ENCODE measurements around the gene SARS2.
A peak's percentile ranks its signal among the peaks of the same experiment; 100 is the strongest.
"Not testable (repeated sequence)": the region's sequence is repeated elsewhere in the genome, so short reads cannot be mapped to it uniquely, and the experiment has no call there.

SARS2 gene

GRCh38 chr19:38945562-38946228 is 15.1 kb upstream of the SARS2 start:
- DNase-seq: no peak

GRCh38 chr19:38944981-38945506 is 14.5 kb upstream of the SARS2 start:
- peak in 2 of 3 experiments; percentile 12 for DNase-seq

GRCh38 chr19:38942471-38943181 is 12.1 kb upstream of the SARS2 start:
- no peak for DNase-seq

GRCh38 chr19:38941979-38942378 is 11.4 kb upstream of the SARS2 start:
- no peak for DNase-seq

DNA sequence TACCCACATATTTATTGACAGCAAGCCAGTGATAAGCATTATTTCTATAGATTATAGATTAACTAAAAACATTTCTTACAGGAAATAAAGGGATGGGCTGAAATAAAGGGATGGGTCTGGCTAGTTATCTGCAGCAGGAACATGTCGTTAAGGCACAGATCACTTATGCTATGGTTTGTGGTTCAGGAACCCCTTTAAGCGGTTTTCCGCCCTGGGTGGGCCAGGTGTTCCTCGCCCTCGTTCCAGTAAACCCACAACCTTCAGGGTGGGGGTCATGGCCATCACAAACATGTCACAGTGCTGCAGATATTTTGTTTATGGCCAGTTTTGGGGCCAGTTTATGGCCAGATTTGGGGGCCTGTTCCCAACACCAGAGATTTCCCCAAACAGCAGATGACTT is 10.9 kb upstream of the SARS2 start:
- not testable (repeated sequence) for DNase-seq

DNA sequence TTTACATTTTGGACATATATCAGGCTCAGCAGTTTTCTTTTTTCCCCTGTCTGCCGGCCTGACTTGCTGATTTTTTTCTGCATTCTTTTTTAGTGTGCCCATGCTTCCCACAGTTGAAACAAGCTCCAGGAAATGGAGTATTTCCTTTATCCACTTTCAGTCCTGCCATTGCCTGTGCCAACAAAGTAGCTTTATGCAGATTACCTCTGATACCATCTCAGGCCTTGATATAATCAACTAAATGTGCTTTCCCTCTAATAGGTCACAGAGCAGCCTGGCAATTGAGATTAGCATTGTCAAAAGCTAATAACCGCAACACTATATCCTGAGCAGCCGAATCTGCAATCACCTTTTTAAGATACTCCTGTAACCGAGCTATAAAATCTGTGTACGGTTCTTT is 9.4 kb upstream of the SARS2 start:
- no peak for DNase-seq

DNA sequence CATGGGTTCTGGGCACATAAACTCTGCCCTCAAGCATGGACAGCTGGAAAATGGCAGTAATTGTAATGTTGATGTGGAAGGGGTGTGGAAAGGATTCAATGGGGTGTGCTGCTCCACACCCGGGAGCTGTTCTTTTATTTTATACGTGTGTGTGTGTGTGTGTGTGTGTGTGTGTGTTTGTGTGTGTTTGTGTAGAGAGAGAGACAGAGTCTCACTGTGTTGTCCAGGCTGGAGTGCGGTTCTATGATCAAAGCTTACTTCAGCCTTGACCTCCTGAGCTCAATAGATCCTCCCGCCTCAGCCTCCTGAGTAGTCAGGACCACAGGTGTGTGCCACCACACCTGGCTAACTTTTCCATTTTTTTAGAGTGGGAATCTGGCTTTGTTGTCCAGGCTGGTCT is 3.0 kb upstream of the SARS2 start:
- DNase-seq: no peak

- DNase-seq: peak in 1 of 3 experiments; percentile 16
These were observed 2.0 kb upstream of the SARS2 start for GRCh38 chr19:38932425-38933179.

DNA sequence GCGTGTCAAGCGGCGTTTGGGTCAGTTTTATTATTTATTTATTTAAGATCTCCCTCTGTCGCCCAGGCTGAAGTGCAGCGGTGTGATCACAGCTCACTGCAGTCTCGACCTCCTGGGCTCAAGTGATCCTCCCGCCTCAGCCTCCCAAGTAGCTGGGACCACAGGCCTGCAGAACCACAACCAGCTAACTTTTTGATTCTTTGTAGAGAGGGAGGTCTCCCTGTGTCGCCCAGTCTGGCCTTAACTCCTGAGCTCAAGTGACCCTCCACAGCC is 894 bp upstream of the SARS2 start:
- DNase-seq: no peak

GRCh38 chr19:38930776-38931520 is 385 bp upstream of the SARS2 start, which contains the start of gene MRPS12:
TSS of gene MRPS12 (plus strand) at chr19:38930944. CDS start at chr19:38931295, 351 bp downstream.
- peak; percentile 97 to 99 (median 99) for DNase-seq

DNA sequence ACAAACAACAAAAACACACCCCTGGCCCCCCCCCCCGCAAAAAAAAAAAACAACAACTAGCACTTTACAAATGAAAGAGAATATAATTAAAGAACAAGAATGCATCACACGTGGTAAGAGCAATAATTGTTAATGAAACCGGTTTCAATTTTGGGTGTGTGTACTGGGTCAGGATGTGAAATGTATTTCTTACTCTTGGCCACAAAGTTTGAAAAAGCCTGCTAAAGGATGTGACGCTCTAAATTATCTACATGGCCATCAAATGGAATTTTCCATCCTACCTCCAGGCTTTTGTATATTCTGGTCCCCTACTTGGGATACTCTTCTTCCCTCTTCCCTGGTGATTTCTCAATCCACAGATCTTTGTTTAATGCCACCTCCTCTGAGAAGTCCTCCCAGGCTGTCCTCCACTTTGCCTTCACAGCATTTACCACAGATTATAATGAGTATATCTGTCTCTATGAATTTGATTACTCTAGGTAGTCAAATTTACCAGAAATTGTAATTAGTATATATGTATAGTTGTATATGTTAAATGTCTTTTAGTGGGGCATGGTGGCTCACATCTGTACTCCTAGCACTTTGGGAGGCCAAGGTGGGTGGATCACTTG is 2.1 kb downstream of the SARS2 start:
- DNase-seq: no peak

DNA sequence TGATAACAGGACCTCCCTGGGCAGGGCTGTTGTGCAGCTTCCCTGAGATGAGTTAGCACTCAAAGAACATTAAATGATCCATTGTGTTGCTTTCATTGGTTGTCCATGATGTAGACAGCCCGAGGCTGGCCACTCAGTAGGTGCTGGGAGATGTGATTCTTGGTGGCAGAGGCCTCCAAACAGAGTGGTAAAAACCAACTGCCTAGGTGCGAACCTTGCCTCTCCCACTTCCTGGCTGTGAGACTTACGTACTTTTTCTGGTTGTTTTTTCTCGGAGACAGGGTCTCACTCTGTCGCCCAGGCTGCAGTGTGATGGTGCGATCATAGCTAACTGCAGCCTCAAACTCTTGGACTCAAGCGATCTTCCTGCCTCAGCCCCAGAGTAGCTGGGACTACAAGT is 6.2 kb downstream of the SARS2 start:
- no peak for DNase-seq

DNA sequence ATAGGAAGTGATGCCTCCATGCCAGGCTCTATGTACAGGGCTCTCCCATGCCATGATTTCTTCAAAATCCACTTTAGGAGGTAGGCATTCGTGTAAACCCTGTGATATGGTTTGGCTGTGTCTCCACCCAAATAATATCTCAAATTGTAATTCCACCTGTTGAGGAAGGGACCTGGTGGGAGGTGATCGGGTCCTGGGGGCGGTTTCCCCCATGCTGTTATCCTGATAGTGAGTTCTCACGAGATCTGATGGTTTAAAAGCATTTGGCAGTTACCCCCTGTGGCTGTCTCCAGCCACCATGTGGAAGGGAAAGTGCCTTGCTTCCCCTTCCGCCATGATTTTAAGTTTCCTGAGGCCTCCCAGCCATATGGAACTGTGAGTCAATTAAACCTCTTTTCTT is 8.1 kb downstream of the SARS2 start:
- DNase-seq: no peak

DNA sequence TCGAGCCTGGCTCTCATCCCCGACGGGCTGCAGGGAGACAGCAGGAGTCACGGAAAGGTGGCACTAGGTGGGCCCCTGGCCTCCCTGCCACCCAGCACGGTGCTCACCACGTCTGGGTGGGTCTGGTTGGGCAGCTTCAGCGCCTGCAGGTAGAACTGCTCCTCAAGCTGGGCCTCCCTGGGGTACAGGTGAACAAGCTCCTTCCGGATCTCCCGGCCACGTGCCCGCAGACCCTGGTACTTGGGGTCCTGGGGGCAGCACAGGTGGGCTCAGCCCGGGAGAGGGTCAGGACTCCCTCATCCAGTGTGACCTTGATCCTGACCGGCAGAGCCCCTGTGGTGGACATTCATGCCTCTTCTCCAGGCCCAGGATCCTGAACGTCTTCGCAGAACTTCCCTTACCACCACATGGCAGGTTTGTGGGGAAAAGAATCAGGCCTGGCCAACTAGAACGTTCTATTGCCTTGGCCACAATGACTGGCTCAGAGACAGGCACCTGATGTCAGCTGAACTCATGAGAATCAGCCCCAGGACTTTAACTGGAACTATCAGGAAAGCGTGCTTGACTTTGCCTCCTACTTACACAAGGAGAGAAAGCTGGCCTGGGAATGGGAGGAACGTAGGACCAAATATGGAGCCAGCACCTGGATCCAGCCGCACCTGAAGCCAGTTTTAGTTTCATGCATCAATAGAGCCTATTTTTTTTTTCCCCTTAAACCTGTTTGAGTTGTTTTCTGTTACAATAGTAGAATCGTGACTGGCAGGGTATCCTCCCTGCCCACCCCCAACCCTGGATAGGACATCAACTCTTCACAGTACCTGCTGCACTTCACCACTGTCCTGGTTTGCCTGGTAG is 8.9 kb downstream of the SARS2 start:
- no peak for DNase-seq

DNA sequence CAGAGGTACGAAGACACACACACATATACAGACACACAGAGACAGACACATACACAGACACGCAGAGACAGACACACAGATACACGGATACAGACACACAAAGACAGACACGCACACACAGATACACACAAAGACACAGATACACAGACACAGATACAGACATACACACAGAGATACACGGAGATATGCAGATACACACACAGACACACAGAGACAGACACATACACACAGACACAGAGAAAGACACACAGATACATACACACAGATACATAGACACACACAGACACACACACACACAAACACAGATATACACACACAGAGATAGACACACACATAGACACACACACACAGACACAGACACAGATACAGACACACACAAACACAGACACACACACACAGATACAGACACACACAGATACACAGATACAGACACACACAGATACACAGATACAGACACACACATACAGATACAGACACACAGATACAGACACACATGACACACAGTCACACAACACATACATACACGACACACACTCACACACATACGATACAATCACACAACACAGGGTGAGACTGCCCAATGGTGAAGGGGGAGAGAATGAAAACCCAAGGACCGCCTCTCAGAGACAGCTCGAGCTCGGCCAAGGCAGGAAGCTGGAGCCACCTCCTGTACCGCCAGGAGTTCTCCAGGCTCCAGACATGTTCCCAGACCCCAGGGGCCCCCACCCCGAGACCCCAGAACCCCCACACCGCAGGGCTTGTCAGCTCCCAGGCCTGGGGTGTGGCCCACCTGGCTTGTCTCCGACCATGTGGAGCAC is 9.8 kb downstream of the SARS2 start:
- no peak for DNase-seq

- no peak for DNase-seq
These were observed 10.5 kb downstream of the SARS2 start for GRCh38 chr19:38919837-38920601.

GRCh38 chr19:38918526-38918925 is 12.0 kb downstream of the SARS2 start:
- DNase-seq: no peak

DNA sequence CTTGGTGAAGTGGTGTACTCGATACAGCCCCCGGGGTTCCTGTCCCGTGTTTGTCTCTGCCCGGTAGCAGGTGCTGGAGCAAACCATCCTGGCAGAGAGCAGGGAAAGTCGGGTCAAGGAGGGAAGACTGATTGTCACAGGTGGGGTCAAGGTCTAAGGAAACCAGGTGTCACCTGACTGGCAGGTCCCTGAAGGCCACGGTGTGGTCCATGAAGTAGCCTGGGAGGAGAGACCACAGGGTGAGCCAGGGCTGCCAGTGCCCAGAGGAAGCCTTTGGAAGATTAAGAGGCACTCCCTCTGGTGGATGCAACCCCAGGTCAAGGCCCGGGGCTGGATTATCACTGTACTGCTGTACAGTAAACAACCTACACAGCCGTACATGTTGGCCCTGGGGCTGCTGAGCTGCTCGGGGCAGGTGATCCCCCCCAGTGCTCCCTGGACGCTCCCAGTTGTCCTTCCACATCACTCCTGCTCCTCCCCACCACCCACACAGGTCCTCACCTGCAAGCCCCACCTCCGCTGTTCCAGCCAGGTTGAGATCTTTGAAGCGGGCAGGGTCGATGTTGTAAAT is 12.6 kb downstream of the SARS2 start:
- DNase-seq: peak in 1 of 3 experiments; percentile 4

GRCh38 chr19:38917516-38917915 is 13.0 kb downstream of the SARS2 start:
- DNase-seq: no peak

Measured in NCI-H1417 (cell line).